LHCN-M2 (cell line): ENCODE data around the gene MLST8. TPM values are rescaled to one million over a fixed set of nuclear protein-coding genes. Genes with fewer than 3 reads are reported as not detected.
"Not testable (repeated sequence)": the region's sequence is repeated elsewhere in the genome, so short reads cannot be mapped to it uniquely, and the experiment has no call there.

ENCODE experiments used
- DNase-seq: peaks from one replicate; pipeline ENCODE4 v3.0.0-alpha.2; 2012; ENCODE audit warnings: low read depth
- total RNA-seq: library from RNA; depleted of rRNA; stranded (reverse); fragments of >200 nt; gene quantifications from 2 replicates; pipeline ENCODE4 v1.2.3, GENCODE V29; 2014

Gene MLST8
- total RNA-seq, 1 experiment from 2014 or later = 38.1 TPM

DNA sequence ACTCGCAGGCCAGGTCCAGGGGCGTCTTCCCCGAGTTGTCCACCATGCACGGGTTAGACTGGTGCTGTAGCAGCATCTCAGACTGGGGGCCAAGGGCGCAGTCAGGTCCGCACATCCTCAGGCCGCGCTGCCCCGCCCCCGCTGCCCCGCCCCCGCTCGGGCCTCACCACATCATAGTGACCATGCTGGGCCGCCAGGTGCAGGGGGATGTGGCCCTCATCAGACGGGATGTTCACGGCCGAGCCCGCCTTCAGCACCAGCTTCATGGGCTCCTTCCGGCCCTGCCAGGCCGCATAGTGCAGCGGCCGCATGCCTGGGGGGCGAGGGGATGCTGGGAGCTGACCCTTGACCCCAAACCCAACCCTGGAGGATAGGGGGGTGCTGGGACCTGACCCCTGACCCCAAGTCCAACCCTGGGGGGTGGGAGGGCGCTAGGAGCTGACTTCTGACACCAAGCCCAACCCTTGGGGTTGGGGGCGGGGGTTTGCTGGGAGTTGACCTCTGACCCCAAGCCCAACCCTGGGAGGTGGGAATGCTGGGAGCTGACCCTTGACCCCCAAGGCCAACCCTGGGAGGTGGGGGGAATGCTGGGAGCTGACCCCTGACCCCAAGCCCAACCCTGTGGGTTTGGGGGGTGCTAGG, 15.9 kb upstream of the MLST8 start:
- DNase-seq = no peak

DNA sequence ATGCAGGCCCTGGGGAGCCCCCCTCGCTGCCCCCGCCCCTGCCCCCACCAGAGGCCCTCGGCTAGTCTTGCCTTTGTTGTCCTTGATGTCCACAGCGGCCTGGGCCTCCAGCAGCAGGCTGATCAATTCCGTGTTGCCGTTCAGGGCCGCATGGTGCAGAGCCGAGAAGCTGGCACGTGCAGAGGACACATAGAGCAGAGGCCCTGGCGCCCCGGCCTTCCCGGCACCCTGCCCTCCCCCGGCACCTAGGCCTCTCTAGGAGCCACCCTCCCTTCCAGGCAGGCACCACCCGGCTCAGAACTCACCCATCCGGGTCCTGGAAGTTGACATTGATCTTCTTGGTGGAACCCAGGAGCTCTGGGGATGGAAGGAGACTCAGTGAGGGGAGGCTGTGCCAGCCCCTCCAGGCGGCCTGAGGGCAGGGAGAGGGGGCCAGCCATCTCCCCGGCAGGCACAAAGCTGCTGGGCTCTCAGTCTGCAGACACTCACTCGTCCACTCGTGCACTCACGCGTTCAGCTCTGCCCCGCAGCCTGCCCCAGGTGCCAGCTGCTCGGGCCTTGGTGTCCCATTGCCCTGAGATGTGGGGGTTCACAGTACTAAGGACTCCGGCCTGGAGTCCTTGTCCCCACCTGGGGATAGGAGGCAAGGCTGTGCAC, 15.1 kb upstream of the MLST8 start:
- DNase-seq = no peak

DNA sequence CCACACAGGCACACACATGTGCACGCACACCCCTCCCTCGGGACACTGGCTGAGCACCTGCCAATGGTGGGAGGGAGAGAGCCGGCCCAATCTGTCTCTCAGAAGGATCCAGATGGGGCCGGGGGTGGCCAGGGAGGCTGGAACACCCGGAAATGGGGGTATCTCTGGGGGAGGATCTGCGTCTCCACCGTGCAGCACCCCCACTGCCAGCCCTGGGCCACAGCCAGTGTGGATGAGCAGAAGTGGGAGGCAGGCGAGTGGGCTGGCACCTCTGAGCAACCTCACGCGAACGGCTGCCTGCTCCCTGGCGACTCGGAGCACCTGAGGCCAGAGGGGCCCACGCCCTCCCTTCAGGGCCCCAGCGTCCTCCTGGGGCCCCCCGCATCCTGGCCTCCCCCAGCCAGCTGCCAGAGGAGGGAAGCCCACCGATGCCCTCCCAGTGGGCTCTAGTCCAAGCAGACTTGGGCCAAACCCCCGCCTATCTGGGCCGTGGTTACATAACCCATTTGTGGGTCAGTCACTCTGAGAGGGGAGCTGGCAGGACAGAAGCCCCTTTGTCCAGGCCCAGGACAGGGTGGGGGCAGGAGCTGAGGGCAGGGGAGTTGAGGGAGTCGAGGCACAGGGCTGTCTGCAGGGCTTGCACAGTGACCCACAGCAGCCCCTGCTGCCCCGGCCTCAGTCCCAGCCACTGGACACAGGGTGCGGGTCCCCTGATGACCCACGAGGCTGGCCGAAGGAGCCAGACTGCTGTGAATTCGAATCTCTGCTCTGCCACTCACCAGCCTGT, 14.4 kb upstream of the MLST8 start:
- DNase-seq = no peak

DNA sequence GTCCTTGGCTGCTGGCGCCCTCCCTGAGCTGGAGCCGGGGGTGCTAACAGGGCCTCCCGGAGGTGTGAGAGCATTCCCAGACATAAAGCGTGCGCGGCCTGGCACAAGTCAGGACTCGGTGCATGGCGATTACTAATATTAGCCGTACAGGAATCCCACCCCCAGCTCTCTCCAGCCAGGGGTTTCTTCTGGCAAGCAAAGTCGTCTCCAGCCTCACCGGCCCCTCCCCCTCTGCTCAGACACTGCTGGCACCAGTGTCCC, 13.9 kb upstream of the MLST8 start:
- DNase-seq = no peak

DNA sequence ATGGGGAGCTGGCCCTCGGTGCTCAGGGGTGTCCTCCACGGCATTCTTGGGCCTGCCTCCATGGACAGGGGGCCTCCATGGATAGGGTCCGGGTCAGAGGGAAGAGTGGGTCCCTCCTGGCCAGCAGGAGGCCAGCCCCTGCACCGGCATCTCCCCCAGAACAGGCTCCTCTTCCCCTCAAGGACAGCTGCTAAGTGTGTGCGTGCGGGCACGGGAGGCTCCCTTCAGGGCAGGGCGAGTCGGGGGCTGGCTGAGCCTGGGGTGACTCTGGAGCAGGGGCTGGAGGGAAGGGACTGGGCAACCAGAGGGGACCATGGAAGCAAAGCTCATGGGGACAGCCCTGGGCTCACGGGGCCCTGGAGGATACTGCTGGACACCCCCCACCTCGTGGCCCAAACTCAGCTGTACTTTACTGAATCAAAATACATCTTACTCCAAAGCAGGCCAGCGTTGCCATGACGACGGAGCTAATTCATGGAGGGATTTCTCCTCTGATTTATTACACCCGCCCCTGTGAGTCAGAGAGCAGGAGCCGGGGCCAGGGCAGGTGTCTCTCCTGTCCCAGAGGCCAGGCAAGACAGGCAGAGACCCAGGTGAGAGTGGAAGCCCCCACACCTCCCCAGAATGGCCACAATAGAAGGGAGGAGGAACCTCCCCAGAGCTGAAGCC, 11.0 kb upstream of the MLST8 start:
- DNase-seq = peak; percentile 66

DNA sequence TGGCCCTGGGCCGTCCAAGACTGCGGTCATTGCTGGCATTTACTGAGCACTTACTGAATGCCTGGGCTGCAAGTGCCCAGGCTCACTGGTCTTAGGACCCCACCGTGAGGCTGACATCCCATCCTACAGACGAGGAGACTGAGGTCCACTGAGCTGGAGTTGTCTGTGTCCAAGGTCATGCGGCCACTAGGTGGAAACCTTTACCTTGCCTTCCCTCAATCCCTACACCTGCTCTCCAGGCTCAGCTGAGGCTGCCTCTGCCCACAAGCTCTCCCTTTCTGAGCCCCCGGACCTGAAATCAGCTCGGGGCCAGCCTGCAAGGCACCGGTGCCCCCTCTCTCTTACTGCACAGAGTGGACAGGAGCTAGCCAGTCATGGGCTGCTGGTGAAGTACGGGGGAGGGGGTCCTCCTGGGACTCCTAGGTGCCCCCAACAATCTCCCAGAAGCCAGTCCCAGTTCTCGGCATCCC, 10.4 kb upstream of the MLST8 start:
- peak; percentile 44 for DNase-seq

DNA sequence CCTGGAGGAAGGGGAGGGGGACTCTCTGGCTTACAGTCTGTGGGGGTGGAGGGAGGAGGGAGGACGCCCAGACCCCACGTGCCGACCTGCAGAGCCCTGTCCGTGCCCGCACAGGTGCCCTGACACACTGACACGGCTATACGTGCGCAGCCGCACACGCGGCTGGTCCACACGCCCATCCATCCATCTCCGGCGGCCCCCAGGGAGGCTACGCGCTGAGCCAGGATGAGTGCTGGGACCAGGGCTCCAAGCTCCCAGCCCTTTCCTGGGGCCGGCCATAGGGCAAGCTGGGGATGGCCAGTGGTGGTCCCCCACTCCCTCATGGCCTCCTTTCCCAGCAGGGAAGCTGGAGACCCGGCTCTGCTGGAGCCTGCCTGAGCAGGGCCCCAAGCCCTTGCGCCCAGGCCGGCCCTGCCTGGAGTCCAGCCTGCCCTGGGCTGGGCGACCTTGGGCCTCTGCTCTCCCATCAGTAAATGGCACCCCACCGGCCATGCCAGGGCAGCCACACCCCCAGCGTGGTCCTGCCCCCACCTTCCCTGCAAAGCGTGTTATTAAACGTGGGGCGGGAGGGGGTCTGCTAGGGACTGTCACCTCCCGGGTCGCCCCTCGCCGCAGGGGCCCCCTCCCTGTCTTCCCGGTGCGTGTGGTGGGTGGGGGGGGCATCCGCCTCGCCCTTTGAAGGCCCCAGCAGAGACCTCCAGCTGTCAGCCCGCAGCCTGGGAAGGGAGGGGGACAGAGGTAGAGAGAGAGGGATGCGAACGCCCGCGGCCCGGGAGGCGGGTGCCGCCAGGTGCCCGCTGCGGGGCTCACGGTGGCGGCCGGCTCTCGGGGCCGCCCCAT, 9.7 kb upstream of the MLST8 start:
- DNase-seq = no peak

DNA sequence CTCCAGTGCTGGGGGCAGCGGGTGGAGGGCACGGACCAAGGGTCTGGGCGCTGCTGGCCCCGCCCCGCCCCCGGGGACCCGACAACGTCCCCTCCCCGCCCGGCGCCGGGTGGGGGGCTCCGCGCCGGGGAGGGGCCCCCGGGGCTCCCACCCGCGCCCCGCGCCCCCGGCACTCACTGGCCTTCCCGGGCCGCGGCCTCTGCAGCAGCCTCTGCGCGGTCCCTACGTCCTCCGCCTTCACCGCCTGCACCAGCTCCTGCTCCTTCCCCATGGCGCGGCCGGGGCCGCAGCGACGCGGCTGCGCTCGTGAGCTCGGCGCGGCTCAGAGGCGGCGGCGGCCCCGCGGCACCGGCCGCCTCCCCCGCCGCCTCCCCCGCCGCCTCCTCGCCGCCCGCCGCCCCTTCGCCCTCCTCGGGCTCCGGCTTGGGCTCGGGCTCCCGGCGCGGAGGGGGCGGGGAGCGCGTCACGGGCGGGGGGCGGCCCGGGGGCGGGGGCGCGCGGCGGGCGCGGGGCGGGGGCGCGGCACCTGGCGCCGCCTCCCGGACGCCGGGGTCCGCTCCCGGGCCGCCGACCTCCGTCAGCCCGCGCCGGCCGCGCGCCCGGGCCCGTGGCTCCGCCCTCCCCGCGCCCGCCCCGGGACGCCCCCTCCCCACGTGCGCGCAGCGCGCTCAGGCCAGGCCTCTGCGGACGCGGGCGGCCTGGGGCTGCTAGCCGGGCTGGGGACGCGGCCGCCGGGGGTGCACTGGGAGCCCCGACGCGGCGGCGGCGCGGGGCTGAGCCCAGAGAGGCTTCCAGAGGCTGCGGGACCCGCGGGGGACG, 8.9 kb upstream of the MLST8 start, which contains the start of gene CASKIN1:
TSS of gene CASKIN1 (minus strand) at position 444 of the 819 bp plus-strand sequence. CDS start at position 271, 173 bp downstream.
- peak; percentile 16 for DNase-seq

DNA sequence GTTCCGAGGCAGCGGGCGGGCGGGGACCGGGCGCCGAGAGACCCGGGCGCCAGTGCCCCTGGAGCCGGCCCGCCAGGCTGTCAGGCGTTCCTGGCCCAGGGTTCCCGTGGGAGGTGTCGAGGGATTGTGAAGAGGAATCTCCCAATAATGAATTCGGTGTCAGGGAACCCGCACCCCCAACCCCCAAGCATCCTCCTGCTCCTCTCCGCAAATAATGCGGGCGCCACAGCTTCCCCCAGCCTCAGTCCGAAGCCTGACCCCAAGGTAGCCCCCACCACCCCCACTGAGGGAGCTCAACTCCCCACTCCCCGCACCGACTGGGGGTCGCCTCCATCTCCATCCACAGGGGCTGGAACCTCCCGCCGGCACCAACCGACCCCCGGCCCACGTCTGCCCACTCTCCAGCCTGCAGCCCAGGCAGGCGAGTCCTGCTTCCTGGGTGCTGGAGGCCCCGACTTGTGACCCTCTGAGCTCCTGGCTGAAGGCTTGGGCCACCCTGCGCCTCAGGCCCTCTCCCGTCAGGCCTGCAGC, 8.2 kb upstream of the MLST8 start:
- no peak for DNase-seq

DNA sequence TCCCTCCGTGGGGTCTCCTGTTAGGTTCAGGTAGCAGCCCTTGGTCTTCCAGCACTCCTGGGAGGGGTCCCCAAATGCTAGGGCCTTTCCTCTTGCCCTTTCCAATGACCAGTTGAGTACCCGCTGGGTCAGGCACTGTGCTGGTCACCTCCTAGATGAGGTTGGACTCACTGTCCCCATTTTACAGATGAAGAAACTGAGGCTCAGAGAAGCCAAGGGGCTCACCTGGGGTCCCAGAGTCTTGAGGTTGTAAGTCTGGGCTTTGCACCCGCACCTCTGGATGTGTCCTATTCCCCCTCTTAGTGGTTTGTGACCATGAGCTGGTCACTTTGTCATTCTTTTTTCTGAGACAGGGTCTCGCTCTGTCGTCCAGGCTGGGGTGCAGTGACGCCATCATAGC, 7.5 kb upstream of the MLST8 start:
- DNase-seq = no peak

DNA sequence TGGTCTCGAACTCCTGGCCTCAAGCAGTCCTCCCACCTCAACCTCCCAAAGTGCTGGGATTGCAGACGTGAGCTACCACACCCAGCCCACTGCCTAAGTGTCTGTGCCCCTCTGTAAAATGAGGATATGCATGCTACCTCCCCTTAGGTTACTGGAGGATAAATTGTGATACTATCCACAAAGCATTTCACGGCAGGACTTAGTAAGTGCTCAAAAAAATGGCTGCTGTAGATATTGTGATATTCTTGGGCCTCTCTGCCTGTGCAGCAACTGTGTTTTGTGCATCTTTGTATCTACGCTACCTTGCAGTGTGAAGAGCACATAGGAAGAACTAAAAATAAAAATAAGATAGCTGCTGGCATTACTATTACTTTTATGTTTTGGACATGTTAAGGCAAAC, 7.0 kb upstream of the MLST8 start:
- no peak for DNase-seq

DNA sequence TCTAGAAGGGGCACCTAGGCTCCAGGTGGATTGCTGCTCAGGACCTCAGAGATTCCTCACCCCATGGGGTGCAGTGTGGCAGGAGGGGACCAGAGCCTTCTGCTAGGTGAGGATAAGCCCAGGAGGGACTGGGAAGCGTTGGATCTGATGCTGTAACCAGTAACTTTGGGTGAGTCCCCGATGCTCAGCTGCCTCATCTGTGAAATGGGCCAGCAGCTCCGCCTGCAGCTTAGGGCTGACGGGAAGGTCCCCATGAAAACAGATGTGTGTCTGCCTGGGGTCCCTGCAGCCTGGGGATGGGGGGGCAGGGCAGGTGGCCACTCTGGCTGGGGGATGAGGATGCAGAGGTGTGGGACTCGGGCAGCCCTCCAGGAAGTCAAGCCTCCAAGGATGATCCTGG, 6.2 kb upstream of the MLST8 start:
- DNase-seq = no peak

DNA sequence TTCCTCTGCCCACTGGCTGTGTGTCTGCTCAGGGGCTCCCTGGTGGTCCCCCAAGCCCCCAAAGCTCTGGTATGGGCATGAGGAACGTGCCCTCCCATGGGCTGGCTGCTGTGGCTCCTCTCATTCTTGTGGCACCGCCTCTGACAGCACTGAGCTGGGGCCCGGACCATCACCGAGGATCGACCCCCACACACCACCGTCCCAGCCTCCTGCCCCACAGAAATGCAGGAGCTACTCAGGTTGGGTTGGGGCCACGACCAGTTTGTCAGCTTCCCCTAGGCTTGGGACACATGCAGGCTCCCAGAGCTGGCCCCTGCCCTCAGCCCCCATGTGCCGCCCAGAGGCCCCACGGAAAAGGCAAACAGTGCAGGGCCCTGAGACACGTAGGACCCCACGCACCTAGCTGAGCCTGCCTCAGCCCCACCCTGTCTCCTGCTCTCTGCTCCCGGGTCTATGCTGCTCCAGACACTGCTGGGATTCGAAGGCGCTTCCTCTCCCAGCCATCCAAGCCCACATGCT, 5.6 kb upstream of the MLST8 start:
- DNase-seq = no peak

DNA sequence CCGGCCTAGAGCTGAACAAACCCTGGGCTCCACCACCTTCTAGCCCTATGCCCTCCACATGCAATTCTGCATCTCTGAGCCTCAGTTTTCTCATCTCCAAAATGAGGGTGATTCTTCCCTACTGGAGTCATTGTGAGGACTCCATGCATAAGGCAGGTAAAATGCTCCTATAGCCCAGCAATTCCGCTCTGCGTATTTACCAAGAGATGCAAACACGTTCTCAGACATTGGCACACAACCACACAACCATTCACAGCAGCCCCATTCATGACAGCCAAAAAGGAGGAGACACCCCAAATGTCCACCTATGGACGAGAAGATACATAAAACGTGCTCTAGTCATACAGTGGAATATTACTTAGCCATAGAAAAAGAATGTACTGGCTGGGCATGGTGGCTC, 4.9 kb upstream of the MLST8 start:
- DNase-seq = no peak

DNA sequence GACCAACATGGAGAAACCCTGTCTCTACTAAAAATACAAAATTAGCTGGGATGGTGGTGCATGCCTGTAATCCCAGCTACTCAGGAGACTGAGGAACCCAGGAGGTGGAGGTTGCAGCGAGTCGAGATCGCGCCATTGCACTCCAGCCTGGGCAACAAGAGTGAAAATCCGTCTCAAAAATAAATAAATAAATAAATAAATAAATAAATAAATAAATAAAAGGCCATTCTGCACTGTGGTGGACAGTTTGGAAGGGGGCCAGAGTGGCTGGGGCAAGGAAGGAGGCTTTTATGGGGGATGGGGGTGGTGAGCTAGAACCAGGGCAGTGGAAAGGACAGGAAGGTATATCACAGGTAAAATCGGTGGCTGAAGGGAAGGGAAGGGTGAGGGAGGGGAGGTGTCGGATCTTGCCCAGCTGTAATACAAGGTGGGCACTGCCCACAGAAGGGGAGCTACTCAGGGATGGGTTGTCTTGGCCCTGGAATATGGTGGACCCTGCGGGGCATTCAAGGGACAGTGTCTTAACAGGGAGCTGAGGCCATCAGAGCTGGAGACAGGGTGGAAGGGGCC, 2.0 kb upstream of the MLST8 start:
- DNase-seq = not testable (repeated sequence)

DNA sequence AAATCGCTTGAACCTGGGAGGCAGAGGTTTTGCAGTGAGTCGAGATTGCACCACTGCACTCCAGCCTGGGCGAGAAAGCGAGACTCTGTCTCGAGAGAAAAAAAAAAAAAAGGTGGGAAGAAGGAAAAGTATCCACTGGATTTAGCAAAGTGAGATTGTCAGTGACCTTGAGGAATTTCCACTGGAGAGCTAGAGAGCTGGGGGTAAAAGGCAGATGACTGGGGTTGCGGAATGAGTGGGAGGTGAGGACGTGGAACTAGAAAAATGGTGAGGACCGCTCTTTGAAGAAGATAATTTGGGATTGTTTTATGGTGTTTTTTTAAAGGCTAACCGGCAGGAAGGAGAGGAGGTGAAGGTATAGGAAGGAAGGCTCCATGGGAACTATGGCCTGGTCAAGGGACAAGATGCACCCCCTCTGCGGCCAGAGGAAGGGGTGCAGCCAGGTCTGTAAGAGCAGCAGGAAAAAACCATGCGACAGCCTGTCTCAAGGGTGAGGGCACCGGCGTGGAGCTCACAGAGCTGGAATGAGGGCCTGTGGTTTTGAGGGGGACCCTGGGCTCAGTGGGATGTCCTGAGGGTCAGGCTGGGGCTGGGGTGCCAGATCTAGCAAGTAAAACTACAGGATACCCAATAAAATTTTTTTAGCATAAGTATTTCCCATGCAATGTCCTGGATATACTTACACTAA, 694 bp upstream of the MLST8 start:
- DNase-seq = no peak

DNA sequence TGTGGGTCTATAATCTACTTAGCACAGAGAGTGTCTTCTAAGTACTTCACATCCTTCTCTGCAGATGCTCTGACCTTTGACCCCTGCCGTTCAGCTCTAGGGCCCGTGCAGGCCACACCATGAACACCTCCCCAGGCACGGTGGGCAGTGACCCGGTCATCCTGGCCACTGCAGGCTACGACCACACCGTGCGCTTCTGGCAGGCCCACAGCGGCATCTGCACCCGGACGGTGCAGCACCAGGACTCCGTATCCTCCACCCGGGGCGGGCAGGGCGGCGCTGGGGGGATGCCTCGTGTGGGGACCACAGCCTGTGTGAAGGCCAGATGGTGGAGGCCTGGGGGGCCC, 686 bp downstream of the MLST8 start:
- no peak for DNase-seq

DNA sequence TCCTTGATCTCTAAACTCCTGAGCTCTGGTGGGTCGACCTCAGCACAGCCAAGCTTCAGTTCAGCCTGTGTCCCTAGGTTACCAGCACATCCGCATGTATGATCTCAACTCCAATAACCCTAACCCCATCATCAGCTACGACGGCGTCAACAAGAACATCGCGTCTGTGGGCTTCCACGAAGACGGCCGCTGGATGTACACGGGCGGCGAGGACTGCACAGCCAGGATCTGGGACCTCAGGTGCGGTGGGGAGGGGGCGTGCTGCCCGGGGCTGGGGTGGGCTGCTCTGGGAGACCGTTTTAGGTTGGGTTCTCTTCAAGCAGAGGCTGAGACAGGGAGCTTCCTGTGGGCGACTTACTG, 1.1 kb downstream of the MLST8 start:
- DNase-seq = no peak

DNA sequence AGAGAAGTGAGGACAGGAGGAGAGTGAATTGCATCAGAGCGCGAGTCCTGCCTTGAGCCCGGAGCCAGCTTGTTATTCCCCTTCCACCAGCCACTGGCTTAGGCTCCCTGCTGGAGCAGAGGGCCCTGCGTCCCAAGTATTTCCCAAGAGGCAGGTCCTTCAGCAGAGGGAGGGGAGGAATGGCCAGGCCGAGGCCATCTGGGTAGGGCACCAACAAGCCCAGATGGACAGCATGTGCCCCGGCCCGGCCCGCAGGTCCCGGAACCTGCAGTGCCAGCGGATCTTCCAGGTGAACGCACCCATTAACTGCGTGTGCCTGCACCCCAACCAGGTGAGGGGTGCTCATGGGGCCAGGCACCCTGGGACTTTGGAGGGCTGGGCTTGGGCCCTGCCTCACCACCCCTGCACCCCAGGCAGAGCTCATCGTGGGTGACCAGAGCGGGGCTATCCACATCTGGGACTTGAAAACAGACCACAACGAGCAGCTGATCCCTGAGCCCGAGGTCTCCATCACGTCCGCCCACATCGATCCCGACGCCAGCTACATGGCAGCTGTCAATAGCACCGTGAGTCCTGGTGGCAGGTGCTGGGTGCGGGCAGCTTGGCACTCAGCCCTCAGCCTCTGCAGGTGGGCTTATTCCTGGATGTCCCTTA, 1.7 kb downstream of the MLST8 start:
- no peak for DNase-seq
